IPS-18c (cell line): ENCODE measurements around the gene HOXD12.

ENCODE experiments used
- H3K4me3 ChIP-seq: 2 replicates; pipeline ENCODE4 v1.7.0; 2013; ENCODE audit warnings: low read depth, mild to moderate bottlenecking, low read length, moderate library complexity; ENCODE audit not compliant: insufficient read depth
- H3K9me3 ChIP-seq: one replicate; pipeline ENCODE4 v1.6.1; 2013; ENCODE audit warnings: mild to moderate bottlenecking, low read length, moderate library complexity; ENCODE audit not compliant: control insufficient read depth, insufficient read depth

HOXD12 gene

GRCh38 chr2:176110415-176111308 is 11.1 kb downstream of the HOXD12 start:
- no peaks in the 10 kb centered on the region for H3K9me3 ChIP-seq
- H3K4me3 ChIP-seq: no peak overlapping the region

- Histone ChIP-seq H3K4me3 (no peak overlapping the region), H3K9me3 (no peaks in the 10 kb centered on the region)
Observed at GRCh38 chr2:176111309-176111663, 11.7 kb downstream of the HOXD12 start.

- H3K4me3 ChIP-seq: no peak overlapping the region
- H3K9me3 ChIP-seq: no peaks in the 10 kb centered on the region
Observed at GRCh38 chr2:176111846-176112374, 12.3 kb downstream of the HOXD12 start.

- H3K9me3 ChIP-seq: no peaks in the 10 kb centered on the region
- no peak overlapping the region for H3K4me3 ChIP-seq
Observed at GRCh38 chr2:176112375-176113302, 13.0 kb downstream of the HOXD12 start.

GRCh38 chr2:176114120-176114929 is 14.7 kb downstream of the HOXD12 start:
- Histone ChIP-seq H3K9me3 (no peaks in the 10 kb centered on the region), H3K4me3 (no peak overlapping the region)

- Histone ChIP-seq H3K4me3 (no peak overlapping the region), H3K9me3 (no peaks in the 10 kb centered on the region)
Observed at GRCh38 chr2:176114930-176115625, 15.5 kb downstream of the HOXD12 start.

GRCh38 chr2:176115883-176116813 is 16.6 kb downstream of the HOXD12 start, which contains the start of gene HOXD10:
HOXD10 (plus strand) TSS chr2:176116778; CDS start chr2:176116834, 56 bp downstream.
- H3K9me3 ChIP-seq: no peaks in the 10 kb centered on the region
- H3K4me3 ChIP-seq: peak within 1 kb of the TSS; percentile 29; the same call in 1 of the 2 replicates

GRCh38 chr2:176117162-176117822 is 17.7 kb downstream of the HOXD12 start:
- H3K4me3 ChIP-seq: no peak overlapping the region
- H3K9me3 ChIP-seq: no peaks in the 10 kb centered on the region

GRCh38 chr2:176117823-176118371 is 18.3 kb downstream of the HOXD12 start:
- Histone ChIP-seq H3K9me3 (no peaks in the 10 kb centered on the region), H3K4me3 (no peak overlapping the region)

GRCh38 chr2:176118601-176119339 is 19.2 kb downstream of the HOXD12 start:
- no peaks in the 10 kb centered on the region for H3K9me3 ChIP-seq
- H3K4me3 ChIP-seq: no peak overlapping the region

GRCh38 chr2:176120364-176121189 is 21.0 kb downstream of the HOXD12 start:
- Histone ChIP-seq H3K9me3 (no peaks in the 10 kb centered on the region), H3K4me3 (no peak overlapping the region)

- Histone ChIP-seq H3K4me3 (no peak overlapping the region), H3K9me3 (no peaks in the 10 kb centered on the region)
Observed at GRCh38 chr2:176121190-176122051, 21.8 kb downstream of the HOXD12 start.
